HG03064 (cell line): Measurements from ENCODE around the gene PDGFRB.

ENCODE experiments used
- ATAC-seq: cut with Tn5 transposase; IDR thresholded peaks from one replicate; pipeline ENCODE4 v1.9.1; 2021; ENCODE audit warnings: low read depth; ENCODE audit not compliant: unreplicated experiment

Gene PDGFRB

DNA sequence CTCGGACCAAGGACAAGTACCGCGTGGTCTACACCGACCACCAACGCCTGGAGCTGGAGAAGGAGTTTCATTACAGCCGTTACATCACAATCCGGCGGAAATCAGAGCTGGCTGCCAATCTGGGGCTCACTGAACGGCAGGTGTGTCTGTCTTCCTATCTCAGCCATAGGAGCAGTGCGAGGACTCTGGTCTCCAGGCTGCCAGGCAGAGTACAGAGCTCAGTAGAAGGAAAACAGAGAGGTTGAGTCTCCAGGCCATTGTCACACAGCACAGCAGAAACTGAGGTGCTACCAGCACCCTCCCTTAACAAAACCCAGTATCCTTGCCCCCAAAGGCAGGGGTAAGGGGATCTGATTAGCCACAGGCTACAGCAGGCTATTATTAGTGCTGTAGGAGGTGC, 27.1 kb upstream of the PDGFRB start:
- no peak for ATAC-seq

DNA sequence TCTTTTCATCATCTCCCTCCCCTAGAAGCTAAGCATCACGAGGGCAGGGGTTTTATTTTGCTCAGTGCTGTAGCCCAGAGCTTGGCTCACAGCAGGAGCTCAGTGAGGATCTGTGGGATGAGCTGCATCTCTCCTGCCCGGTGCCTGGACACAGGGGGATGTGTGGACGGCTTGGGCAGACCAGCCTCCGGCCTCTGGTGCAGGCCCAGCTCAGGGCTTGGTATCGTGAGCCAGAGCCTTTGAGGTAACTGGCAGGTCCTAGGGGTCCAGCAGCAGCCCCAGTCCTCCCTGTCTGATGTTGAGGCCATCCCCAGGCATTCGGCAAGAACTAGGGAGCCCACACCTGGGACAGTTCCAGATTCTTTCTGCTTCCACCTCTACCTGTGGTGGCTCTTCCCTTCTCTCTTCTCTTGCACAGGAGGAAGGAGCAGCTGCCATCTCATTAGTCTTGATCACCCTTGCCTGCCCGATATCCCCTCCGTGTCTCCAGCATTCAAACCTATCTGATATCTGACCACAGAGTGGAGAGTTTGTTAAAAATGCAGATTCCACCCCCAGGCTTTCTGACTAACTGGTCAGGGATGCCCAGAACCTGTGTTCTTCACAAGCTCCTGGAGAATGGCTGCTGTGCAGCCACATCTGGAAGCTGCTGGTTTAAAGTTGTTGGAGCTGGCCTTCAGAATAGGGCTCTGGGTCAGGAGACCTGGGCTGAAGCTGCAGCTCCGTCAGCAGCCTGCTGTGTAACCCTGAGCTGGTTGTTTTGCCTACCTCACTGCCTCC, 26.3 kb upstream of the PDGFRB start:
- no peak for ATAC-seq

DNA sequence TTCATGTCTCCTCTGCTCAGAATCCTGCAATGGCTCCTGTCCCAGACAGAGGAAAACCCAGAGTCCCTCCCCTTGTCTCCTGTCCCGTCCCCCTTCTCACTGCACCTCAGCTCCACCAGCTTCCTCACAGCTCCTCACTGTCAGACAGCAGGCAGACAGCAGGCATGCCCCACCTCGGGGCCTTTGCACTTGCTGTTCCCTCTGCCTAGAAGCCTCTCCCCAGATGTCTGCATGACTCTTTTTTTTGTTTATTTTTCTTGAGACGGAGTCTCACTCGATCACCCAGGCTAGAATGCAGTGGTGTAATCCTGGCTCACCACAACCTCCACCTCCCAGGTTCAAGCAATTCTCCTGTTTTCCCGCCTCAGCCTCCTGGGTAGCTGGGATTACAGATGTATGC, 25.4 kb upstream of the PDGFRB start:
- no peak for ATAC-seq

DNA sequence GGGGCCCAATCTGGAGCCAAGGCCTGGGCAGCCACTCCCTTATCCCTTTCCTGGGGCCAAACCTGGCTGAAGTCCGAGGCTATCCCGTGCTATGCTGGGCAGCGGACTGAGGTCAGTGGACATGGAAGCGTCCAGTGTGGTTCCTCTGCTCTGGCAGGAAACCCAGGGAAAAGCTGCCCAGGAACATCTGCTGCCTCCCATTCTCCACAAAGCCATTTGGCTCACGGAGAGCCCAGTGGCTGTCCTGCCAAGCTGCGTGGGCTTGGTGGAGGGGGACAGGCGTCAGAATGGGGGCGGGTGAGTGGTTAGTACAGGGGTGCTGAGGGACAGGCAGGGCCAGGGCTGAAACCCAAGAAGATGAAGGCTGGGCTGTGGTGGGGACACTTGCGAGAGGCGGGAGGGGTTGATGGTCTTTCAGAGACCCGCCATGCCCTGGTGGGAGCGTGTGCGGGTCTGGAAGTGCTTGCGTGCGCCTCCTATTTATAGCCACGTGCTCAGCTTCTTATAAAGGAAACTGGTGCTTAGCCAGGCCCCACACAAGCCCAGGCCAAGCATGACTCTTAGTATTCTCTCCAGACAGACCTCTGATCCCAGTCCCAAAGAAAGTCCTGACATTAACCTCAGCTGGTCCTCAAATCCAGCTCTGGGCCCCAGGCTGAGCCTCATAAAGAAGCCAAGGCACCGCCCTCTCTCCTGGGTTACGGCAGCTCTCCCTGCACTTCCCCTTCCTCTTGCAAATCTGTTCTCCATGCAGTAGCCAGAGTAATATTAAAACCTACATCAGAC, 24.8 kb upstream of the PDGFRB start:
- ATAC-seq: no peak

- no peak for ATAC-seq
Observed at GRCh38 chr5:150179019-150179620, 23.5 kb upstream of the PDGFRB start.

DNA sequence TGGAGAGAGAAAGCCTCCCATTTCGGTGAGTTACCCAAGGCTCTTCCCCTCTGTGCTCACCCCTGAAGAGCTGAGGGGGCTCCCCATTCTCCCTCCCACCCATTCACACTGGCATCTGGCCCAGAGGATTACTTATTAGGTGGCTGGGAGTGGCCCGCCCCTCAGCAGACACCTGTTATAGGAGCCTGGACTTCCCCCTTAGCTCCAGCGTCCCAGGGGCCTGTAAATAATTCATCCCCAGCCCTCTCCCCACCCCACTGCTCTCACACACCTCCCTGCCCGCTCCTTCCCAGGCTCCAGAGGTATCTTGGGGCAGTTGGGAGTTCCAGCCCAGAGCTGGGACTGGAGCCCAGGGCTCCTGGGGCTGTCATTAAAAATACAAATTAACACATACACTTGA, 22.6 kb upstream of the PDGFRB start:
- ATAC-seq: no peak

DNA sequence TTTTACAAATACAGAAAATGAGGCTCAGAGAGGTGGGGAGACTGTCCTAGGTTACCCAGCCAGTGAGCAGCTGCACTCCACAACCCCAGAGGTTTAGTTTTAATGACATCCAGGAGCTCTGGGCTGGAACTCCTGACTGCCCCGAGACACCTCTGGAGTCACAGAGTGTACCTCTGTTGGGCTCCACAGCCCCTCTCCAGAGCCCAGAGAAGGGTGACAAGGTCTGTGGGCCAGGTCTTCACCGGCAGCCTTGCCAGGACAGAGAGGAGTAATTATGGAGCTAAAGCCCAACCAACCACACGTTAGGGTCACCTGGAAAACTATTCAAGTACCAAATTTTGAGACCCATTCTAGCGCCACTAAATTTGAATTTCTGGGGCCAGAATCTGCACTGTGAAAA, 22.1 kb upstream of the PDGFRB start:
- no peak for ATAC-seq

DNA sequence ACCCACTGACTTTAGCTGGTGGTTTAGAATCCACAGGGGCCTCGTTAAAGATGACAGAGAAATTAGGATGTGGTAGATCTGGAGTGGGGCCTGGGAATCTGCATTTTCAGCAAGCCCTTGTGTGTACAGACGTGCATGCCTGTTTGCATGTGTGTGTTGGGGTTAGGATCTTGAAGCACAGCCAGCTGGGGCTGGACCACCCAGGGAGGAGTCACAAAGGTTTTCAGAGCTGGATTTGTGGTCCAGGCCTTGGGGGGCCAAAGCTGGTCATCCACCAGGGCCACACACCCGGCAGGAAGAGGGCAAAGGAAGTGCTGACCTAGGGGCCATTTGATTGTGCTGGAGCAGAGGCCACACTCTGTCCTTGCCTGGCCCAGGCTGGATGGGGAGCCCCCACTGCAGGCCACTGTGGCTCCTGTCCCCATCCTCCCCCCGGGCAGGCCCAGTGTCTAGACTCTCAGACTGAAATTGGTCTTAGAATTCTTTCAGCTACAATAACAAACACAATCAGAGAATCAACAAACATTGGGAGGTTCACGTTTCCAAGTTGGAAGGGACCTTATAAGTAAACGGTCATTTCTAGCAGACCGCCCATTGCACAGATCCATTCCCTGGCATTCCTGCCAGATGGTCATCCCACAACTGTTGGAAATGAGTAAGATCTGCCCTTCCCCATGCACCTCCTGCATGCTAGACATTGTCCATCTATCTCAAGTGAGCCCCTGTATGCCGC, 21.3 kb upstream of the PDGFRB start:
- ATAC-seq: no peak

- no peak for ATAC-seq
Observed at GRCh38 chr5:150175536-150175935, 19.9 kb upstream of the PDGFRB start.

GRCh38 chr5:150175076-150175475, 19.4 kb upstream of the PDGFRB start:
- ATAC-seq: no peak

DNA sequence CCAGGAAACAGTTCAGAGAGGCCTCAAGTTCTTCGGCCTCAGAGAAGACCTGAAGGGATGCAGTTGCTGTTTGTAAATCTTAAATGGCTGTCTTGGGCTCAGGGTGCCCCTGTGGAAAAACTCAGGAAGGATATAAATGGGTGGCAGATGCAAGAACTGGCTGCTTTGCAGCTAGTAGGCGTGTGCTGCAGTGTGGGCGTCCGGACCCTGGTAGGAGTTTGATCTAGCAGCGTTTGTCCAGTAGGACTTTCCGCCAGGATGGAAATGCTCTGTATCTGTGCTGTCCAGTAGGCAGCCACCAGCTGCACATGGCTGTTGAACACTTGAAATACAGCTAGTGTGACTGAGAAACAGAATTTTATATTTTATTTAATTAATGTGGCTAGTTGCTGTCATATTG, 18.6 kb upstream of the PDGFRB start:
- ATAC-seq: no peak

GRCh38 chr5:150173161-150173560, 17.5 kb upstream of the PDGFRB start:
- ATAC-seq: no peak

- ATAC-seq: no peak
Observed at GRCh38 chr5:150172556-150172955, 16.9 kb upstream of the PDGFRB start.

GRCh38 chr5:150172145-150172544, 16.5 kb upstream of the PDGFRB start:
- no peak for ATAC-seq

DNA sequence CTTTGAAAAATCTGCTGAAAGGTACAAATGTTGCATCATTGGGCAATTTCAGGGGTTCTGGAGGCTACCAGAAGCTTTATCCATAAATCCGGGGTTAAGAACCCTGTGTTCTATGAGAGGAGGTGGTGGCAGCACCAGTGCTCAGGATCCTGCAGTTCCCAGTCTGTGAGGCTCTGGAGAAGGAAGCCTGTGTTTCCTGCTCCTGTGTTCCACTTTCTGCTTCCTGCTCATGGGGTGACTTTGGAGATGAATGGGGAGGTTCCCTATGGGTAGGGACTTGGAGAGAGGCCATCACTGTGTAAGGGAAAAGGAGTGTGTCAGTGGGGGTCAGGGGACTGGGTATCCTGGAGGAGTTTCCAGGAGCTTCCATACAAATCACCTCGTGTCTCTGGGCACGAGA, 13.2 kb upstream of the PDGFRB start:
- no peak for ATAC-seq

- no peak for ATAC-seq
Observed at GRCh38 chr5:150167908-150168307, 12.3 kb upstream of the PDGFRB start.

GRCh38 chr5:150167512-150167850, 11.8 kb upstream of the PDGFRB start:
- ATAC-seq: no peak

- no peak for ATAC-seq
Observed at GRCh38 chr5:150166650-150167511, 11.2 kb upstream of the PDGFRB start, which contains the start of gene CDX1. Gene CDX1 (plus strand): TSS chr5:150166778. CDS start chr5:150166877, 99 bp downstream.

DNA sequence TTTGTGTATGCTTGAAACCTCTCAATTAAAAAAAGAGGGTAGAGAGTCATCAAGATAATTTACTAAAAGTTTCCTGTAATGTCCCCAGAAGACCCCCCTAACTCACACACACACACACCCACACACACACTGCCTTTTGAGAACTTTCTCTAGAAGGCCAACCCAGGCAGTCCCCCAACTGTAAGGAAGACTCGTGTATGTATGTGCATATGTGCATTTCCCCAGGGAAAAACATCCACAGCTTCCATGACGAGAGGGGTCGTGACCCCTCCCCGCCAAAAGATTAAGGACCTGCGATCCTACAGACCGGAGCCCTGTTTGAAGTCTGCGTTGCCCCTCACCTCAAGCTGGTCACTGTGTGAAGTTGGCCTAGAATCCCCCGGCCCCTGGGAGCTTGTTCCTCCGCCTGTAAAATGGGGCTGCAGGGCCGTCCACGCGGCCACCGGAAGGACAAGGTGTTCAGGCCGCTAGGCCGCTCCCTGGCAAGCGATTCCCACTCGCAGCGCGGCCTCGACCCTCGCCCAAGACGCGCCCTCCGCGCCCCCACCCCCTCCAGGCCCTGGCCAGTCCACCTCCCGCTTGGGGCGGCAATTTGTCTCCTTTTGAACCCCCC, 10.5 kb upstream of the PDGFRB start:
- ATAC-seq: no peak
